CD4-positive, CD25-positive, alpha-beta regulatory T cell (primary cell): ENCODE data around the gene ZFAND3. TPM values are rescaled to one million over a fixed set of nuclear protein-coding genes. Genes with fewer than 3 reads are reported as not detected.
"Not testable (repeated sequence)": the region's sequence is repeated elsewhere in the genome, so short reads cannot be mapped to it uniquely, and the experiment has no call there.

Experiments used
- ATAC-seq, 2 donors: fragments of 150-1000 bp; cut with Tn5 transposase; one replicate each; pipeline ENCODE4 v1.10.0; 2021; ENCODE audit warnings: low read depth in 2 of 2, moderate number of reproducible peaks in 2 of 2, moderate library complexity in 1 of 2
- DNase-seq, 3 donors: peaks; one replicate each; pipeline versions ENCODE4 v3.0.0 to v3.0.0-alpha.2; 2012 to 2022; ENCODE audit warnings: mixed read lengths in 1 of 3
- H3K27ac ChIP-seq: one replicate; pipeline ENCODE4 v1.7.0; 2013; ENCODE audit warnings: mild to moderate bottlenecking, low read length; ENCODE audit not compliant: insufficient read depth, poor library complexity, severe bottlenecking
- H3K27me3 ChIP-seq: one replicate; pipeline ENCODE4 v1.7.0; 2013; ENCODE audit warnings: low read length; ENCODE audit not compliant: control insufficient read depth, insufficient read depth
- H3K36me3 ChIP-seq: one replicate; pipeline ENCODE4 v1.7.0; 2013; ENCODE audit warnings: mild to moderate bottlenecking, low read length, moderate library complexity; ENCODE audit not compliant: control insufficient read depth, insufficient read depth
- H3K4me1 ChIP-seq: 2 replicates; pipeline ENCODE4 v1.7.0; 2013; ENCODE audit warnings: mild to moderate bottlenecking, low read length; ENCODE audit not compliant: insufficient read depth, control insufficient read depth, poor library complexity, severe bottlenecking
- H3K4me3 ChIP-seq: one replicate; pipeline ENCODE4 v1.7.0; 2013; ENCODE audit warnings: low read depth, mild to moderate bottlenecking, low read length, moderate library complexity
- H3K9me3 ChIP-seq, 2 experiments: 1 replicate in 1 of 2; 2 replicates in 1 of 2; pipeline ENCODE4 v1.7.0; 2013; ENCODE audit warnings: low read length in 2 of 2, mild to moderate bottlenecking in 1 of 2, moderate library complexity in 1 of 2; ENCODE audit not compliant: control insufficient read depth in 2 of 2
- H3K27ac Mint-ChIP-seq, 3 donors: one replicate each; pipeline ENCODE4 v1.8.0; 2020 to 2022; ENCODE audit warnings: mild to moderate bottlenecking in 3 of 3, mixed read lengths in 3 of 3, moderate library complexity in 2 of 3
- H3K27me3 Mint-ChIP-seq: one replicate; pipeline ENCODE4 v1.8.0; 2022; ENCODE audit warnings: mild to moderate bottlenecking, mixed read lengths
- H3K36me3 Mint-ChIP-seq: one replicate; pipeline ENCODE4 v1.8.0; 2020; ENCODE audit warnings: mixed read lengths
- H3K4me1 Mint-ChIP-seq, 4 donors: one replicate each; pipeline ENCODE4 v1.8.0; 2020 to 2022; ENCODE audit warnings: mixed read lengths in 4 of 4, mild to moderate bottlenecking in 1 of 4
- H3K4me3 Mint-ChIP-seq, 4 donors: one replicate each; pipeline ENCODE4 v1.8.0; 2020 to 2022; ENCODE audit warnings: mild to moderate bottlenecking in 4 of 4, mixed read lengths in 4 of 4, moderate library complexity in 3 of 4
- H3K9me3 Mint-ChIP-seq, 7 donors: one replicate each; pipeline ENCODE4 v1.8.0; 2020 to 2022; ENCODE audit warnings: mixed read lengths in 7 of 7, mild to moderate bottlenecking in 3 of 7, moderate library complexity in 2 of 7
- polyA plus RNA-seq, 4 donors: library from polyadenylated mRNA; unstranded; fragments of 300-500 nt; fragmentation: Illumina TruSeq; gene quantifications; one replicate each; pipeline ENCODE4 v1.2.3, GENCODE V29; 2021
- total RNA-seq: library from RNA; stranded (reverse); gene quantifications from one replicate; pipeline ENCODE4 v1.2.3, GENCODE V29; 2022

The ZFAND3 gene
- total and polyA plus RNA-seq, 5 donors from 2014 or later = 3.5 to 60.0 (median 5.1) TPM

- H3K36me3 Mint-ChIP-seq = peaks cover 23% of the 10 kb centered on the region
- peaks cover 40 to 72% (median 59%) of the 10 kb centered on the region in 4 donors for H3K4me1 Mint-ChIP-seq
- DNase-seq = no peak
- no peak overlapping the region for H3K27ac ChIP-seq
- no peak overlapping the region for H3K4me3 Mint-ChIP-seq
- peaks cover 0 to 8% (median 1%) of the 10 kb centered on the region in 7 donors for H3K9me3 Mint-ChIP-seq
- no peaks in the 10 kb centered on the region for H3K27me3 ChIP-seq
- no peaks in the 10 kb centered on the region for H3K27me3 Mint-ChIP-seq
- no peaks in the 10 kb centered on the region for H3K4me1 ChIP-seq
- H3K4me3 ChIP-seq = no peak overlapping the region
- no peak for ATAC-seq
- no peaks in the 10 kb centered on the region for H3K9me3 ChIP-seq
- H3K27ac Mint-ChIP-seq = peak overlapping the region in 1 of 3 donors; percentile 7
- H3K36me3 ChIP-seq = no peaks in the 10 kb centered on the region
Observed at GRCh38 chr6:37946057-37946456, 126.5 kb downstream of the ZFAND3 start.

GRCh38 chr6:37947468-37947867, 127.9 kb downstream of the ZFAND3 start:
- H3K27ac ChIP-seq = no peak overlapping the region
- no peak for DNase-seq
- H3K27ac Mint-ChIP-seq = no peak overlapping the region
- no peaks in the 10 kb centered on the region for H3K27me3 Mint-ChIP-seq
- H3K36me3 ChIP-seq = no peaks in the 10 kb centered on the region
- H3K4me1 Mint-ChIP-seq = peaks cover 46 to 83% (median 68%) of the 10 kb centered on the region in 4 donors
- H3K4me3 Mint-ChIP-seq = no peak overlapping the region
- H3K9me3 Mint-ChIP-seq = peaks cover 0 to 8% (median 1%) of the 10 kb centered on the region in 7 donors
- no peak for ATAC-seq
- H3K4me3 ChIP-seq = no peak overlapping the region
- no peaks in the 10 kb centered on the region for H3K4me1 ChIP-seq
- H3K27me3 ChIP-seq = no peaks in the 10 kb centered on the region
- H3K9me3 ChIP-seq = no peaks in the 10 kb centered on the region
- H3K36me3 Mint-ChIP-seq = peaks cover 23% of the 10 kb centered on the region

GRCh38 chr6:37948584-37948983, 129.1 kb downstream of the ZFAND3 start:
- Mint-ChIP-seq H3K36me3 (peaks cover 23% of the 10 kb centered on the region), H3K4me1 (peaks cover 49 to 81% (median 60%) of the 10 kb centered on the region in 4 donors)
- H3K27ac ChIP-seq, H3K27me3 ChIP-seq, H3K4me3 ChIP-seq, H3K9me3 ChIP-seq, H3K9me3 Mint-ChIP-seq, H3K4me3 Mint-ChIP-seq, H3K4me1 ChIP-seq, H3K27ac Mint-ChIP-seq, H3K27me3 Mint-ChIP-seq, H3K36me3 ChIP-seq, ATAC-seq, DNase-seq: not testable (repeated sequence)

GRCh38 chr6:37952027-37952426, 132.5 kb downstream of the ZFAND3 start:
- Histone ChIP-seq H3K4me3 (no peak overlapping the region), H3K27ac (no peak overlapping the region), H3K27me3 (no peaks in the 10 kb centered on the region), H3K9me3 (no peaks in the 10 kb centered on the region), H3K36me3 (no peaks in the 10 kb centered on the region), H3K4me1 (no peaks in the 10 kb centered on the region)
- Mint-ChIP-seq H3K27me3 (no peaks in the 10 kb centered on the region), H3K4me1 (peaks cover 37 to 51% (median 39%) of the 10 kb centered on the region in 4 donors), H3K36me3 (peaks cover 23% of the 10 kb centered on the region), H3K9me3 (peaks cover 0 to 8% (median 0%) of the 10 kb centered on the region in 7 donors), H3K27ac (peak overlapping the region in 1 of 3 donors; percentile 18), H3K4me3 (peak overlapping the region in 1 of 4 donors; percentile 7)
- no peak for DNase-seq
- no peak for ATAC-seq

- DNase-seq (no peak), ATAC-seq (no peak)
- H3K9me3 Mint-ChIP-seq = no peaks in the 10 kb centered on the region
- Histone ChIP-seq H3K36me3 (no peaks in the 10 kb centered on the region), H3K4me3 (no peak overlapping the region), H3K4me1 (no peaks in the 10 kb centered on the region), H3K27ac (no peak overlapping the region), H3K27me3 (no peaks in the 10 kb centered on the region), H3K9me3 (no peaks in the 10 kb centered on the region)
- H3K27me3 Mint-ChIP-seq = no peaks in the 10 kb centered on the region
- H3K4me1 Mint-ChIP-seq = peaks cover 17 to 35% (median 31%) of the 10 kb centered on the region in 4 donors
- peaks cover 8% of the 10 kb centered on the region for H3K36me3 Mint-ChIP-seq
- H3K27ac Mint-ChIP-seq = no peak overlapping the region
- no peak overlapping the region for H3K4me3 Mint-ChIP-seq
Observed at GRCh38 chr6:37954791-37955190, 135.3 kb downstream of the ZFAND3 start.

GRCh38 chr6:37956711-37957275, 137.3 kb downstream of the ZFAND3 start:
- no peak for ATAC-seq
- H3K9me3 ChIP-seq = no peaks in the 10 kb centered on the region
- H3K27me3 ChIP-seq = no peaks in the 10 kb centered on the region
- no peak overlapping the region for H3K27ac Mint-ChIP-seq
- H3K9me3 Mint-ChIP-seq = peaks cover 0 to 2% (median 0%) of the 10 kb centered on the region in 7 donors
- DNase-seq = no peak
- H3K4me3 Mint-ChIP-seq = no peak overlapping the region
- peaks cover 10 to 23% (median 16%) of the 10 kb centered on the region in 4 donors for H3K4me1 Mint-ChIP-seq
- no peaks in the 10 kb centered on the region for H3K27me3 Mint-ChIP-seq
- no peaks in the 10 kb centered on the region for H3K36me3 Mint-ChIP-seq
- no peak overlapping the region for H3K27ac ChIP-seq
- no peaks in the 10 kb centered on the region for H3K4me1 ChIP-seq
- H3K36me3 ChIP-seq = no peaks in the 10 kb centered on the region
- no peak overlapping the region for H3K4me3 ChIP-seq

- Histone ChIP-seq H3K4me3 (no peak overlapping the region), H3K27me3 (no peaks in the 10 kb centered on the region), H3K36me3 (no peaks in the 10 kb centered on the region), H3K9me3 (no peaks in the 10 kb centered on the region), H3K4me1 (no peaks in the 10 kb centered on the region), H3K27ac (no peak overlapping the region)
- no peak for ATAC-seq
- Mint-ChIP-seq H3K27ac (no peak overlapping the region), H3K36me3 (peaks cover 11% of the 10 kb centered on the region), H3K4me3 (no peak overlapping the region), H3K4me1 (peaks cover 10 to 29% (median 16%) of the 10 kb centered on the region in 4 donors), H3K9me3 (peaks cover 0 to 6% (median 0%) of the 10 kb centered on the region in 7 donors), H3K27me3 (no peaks in the 10 kb centered on the region)
- no peak for DNase-seq
Observed at GRCh38 chr6:37959061-37959460, 139.5 kb downstream of the ZFAND3 start.
